ENCODE results near the gene DAB2IP.
"Not testable (repeated sequence)": the region's sequence is repeated elsewhere in the genome, so short reads cannot be mapped to it uniquely, and the experiment has no call there.

Gene DAB2IP

DNA sequence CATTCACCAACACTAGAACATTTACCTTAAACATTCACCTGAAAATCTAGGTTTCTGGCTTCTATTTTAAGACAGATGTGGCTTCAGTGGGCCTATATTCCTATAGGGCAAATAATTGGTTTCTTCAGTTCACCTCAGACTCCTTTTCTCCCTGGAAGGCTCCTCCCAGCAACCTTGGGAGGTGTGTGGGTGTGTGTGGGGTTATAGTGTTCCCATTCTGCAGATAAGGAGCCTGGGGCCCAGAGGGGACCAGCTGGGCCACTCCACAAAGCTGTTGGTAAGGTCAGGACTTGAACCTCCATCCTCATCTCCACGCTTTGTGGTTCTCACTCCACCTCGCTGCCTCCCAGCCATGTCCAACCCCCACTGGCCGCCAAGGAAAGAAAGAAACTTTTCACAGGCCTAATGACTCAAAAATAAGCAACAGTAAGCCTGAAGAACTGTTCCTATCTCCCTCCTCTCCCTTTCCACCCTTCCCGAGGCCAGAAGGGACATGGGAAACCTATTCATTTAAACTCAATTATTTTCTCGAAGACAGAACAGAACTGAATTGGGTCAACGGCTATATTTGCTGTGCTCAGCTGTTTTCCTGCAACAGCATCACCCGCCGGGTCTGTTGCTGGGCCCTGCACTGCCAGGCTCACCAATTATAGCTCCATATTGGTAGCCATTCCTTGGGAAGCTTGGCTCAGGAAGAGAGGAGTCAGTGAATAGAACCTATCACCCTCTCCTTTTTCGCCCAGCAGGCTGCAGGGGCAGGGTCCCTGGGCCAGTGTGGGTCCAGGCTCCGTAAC is 78.5 kb downstream of the DAB2IP start:
- ATAC-seq: no peak
- no peak for DNase-seq

DNA sequence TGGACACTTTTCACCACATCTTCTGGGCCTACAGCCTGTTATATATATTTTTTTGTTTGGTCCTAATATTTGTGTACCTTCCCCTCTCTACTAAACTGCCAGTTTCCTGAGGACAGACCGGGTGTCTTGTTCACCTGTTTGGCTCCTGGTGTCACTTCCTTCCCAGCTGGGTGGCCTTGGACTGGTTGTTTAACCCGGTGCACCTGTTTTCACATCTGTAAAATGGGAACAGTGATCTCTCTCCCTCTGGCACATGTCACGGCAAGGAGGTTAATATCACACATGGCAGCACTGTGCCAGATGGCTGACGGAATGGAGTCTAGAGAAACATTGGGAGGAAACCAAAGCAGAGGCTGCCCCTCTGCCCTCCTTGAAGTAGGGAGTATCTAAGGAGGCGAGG is 79.7 kb downstream of the DAB2IP start:
- DNase-seq: no peak
- no peak for ATAC-seq

GRCh38 chr9:121731919-121732318 is 80.5 kb downstream of the DAB2IP start:
- ATAC-seq: no peak
- no peak for DNase-seq

- no peak for ATAC-seq
- DNase-seq: no peak
Measured at GRCh38 chr9:121732389-121732788, 81.0 kb downstream of the DAB2IP start.

DNA sequence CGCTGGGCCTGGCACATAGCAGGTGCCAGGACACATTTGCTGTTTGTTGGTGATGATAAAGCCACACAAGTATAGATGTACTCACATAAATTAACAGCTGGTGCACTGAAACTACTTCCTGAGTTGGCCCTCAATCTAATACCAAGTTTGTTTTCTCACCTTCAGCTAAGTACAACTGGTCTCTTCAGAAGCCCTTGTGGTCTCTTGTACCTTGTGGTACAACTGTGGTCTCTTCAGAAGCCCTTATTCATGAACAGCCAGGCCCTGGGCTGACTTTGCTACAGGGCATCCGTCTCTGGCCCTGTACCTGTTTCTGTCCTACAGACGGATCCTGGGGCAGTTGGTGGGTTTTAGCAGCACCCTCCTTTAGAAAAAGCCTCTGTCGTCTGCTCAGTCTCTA is 81.5 kb downstream of the DAB2IP start:
- no peak for ATAC-seq

DNA sequence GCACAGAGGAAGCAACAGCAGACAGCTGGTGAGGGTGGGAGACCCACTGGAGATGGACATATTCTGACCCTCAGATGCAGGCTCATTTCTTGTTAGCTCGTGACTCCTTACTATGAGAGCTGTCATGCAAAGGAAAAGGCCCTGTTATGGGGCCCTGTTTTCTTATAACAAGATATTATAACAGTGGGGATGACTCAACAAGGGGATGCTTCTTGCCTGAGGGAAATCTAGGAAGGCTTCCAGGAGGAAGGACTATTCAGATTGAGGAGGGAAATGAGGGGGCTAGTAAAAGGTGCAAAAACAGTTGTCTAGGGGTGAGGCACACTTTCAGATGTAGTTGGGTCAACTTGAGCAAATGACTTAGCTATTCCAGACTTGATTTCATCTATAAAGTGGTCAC is 83.0 kb downstream of the DAB2IP start:
- ATAC-seq (no peak), DNase-seq (no peak)

More for the DNA sequence above, 81.5 kb downstream of the DAB2IP start:
- DNase-seq: no peak

DNA sequence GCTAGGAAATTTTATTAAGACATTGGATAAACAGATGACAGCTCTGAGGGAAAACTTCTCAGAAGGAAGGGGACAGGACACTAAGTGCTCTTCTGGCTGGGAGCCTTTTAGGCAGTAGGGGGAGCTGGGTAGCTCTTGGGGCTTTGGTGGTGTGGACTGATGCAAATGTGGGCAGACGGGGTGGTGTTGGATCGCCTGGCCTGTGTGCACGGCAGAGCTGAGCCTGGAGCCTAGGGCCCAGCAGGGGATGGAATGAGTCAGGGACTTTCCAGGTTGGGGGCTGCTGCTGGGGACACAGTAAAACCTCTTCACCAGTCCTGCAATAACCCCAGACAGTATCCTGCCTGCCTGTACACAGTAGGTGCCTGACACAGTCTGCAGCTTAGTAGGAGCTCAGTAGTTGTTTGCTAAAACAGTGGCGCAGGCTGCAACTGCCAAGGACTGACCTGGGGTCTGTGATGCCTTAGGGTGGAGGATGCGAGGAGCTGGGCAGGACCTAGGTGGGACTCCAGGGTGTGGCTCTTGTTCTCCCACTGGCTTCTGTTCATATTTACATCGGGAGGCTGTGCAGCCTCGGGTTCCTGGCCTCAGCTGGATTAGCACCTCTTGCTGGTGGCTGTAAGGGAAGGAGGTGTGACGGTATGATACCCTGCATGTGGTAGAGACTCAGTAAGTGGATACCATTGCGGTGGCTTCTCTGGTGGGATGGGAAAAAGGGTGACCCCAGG is 83.8 kb downstream of the DAB2IP start:
- peak; percentile 11 for DNase-seq

GRCh38 chr9:121735793-121736770 is 84.6 kb downstream of the DAB2IP start:
- no peak for ATAC-seq

More for the DNA sequence above, 83.8 kb downstream of the DAB2IP start:
- ATAC-seq: no peak

DNA sequence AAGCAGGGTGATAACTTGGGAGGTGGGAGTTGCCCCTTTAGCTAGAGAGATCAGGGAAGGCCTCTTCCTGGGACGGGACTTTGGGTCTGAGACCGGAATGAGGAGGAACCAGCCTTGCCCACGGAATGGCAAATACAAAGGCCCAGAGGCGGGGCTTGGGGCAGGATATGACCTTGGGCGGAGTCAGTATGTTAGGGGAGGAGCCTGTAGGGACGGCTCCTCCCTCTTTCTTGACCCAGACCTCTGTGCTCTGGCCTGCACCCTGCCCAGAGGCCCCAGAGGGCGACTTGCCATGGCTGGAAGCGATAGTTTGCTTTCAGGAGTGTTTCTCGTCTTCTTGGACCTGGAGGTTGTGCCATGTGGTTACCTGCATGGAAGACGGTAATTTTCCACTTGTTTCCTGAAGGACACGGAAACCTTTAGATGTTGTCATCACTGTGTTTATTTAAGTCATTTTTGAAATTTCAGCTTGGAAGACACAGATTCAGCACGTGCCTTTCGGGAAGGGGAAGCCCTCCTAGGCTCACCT is 85.6 kb downstream of the DAB2IP start:
- DNase-seq (no peak), ATAC-seq (no peak)

More at GRCh38 chr9:121735793-121736770, 84.6 kb downstream of the DAB2IP start:
- no peak for DNase-seq

DNA sequence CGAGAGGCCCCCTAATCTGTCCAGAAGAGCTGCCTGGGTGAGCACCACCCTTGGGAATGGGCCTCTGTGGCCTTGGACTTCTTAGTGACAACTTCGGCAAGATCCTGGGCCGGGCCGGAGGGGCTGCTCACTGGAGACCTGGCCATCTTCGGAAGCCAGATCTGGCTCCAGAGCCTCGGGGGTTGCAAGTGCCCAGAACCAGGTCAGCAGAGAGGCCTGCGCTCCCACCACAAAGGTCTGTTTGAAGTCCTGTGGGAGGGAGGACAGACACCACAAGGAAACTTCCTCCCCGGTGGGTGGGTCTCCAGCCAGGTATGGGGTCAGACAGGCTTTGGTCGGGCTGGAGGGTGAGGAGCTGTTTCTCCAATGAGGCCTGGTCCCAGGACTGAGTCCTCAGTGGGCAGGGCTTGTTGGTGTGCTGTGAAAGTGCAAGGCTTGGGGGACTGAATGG is 86.1 kb downstream of the DAB2IP start:
- no peak for ATAC-seq
- DNase-seq: no peak

DNA sequence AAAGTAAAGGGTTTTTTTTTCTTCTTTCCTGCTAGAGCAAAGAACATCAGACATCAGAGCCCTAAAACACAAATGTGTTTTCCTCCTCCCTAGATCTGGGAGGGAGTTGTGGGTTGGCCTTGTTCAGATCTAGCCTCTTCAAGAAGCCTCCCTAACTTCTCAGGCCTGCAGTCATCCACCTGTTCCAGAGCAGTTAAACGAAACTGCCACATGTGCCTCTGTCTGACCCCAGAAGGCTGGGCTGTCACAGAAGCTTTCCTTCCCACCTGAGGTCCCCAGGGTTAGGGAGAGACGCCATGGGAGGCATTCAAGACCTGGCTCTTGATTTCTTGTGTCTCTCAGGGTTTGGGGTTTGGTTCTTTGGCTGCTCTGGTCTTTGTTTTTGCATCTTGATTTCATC is 87.0 kb downstream of the DAB2IP start:
- ATAC-seq (no peak), DNase-seq (no peak)

DNA sequence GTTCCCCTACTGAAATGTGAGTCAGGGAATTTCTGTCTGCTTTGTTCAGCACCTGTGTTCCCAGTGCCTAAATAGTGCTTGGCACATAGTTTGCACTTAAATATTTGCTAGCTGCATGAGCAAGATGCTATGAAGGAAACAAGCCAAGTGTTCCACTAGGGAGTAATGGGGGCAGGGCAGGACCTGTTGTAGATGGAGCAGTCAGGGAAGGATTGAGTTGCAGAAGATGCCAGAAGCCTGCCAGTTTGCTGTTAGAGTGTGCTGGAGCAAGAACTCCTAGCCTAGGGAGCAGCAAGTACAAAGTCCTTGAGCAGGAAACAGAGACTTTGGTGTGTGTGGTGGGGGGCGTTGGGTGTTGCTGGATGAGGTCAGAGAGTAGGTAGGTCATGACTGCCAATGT is 87.5 kb downstream of the DAB2IP start:
- DNase-seq (no peak), ATAC-seq (no peak)

GRCh38 chr9:121739971-121740370 is 88.5 kb downstream of the DAB2IP start:
- ATAC-seq (no peak), DNase-seq (no peak)

DNA sequence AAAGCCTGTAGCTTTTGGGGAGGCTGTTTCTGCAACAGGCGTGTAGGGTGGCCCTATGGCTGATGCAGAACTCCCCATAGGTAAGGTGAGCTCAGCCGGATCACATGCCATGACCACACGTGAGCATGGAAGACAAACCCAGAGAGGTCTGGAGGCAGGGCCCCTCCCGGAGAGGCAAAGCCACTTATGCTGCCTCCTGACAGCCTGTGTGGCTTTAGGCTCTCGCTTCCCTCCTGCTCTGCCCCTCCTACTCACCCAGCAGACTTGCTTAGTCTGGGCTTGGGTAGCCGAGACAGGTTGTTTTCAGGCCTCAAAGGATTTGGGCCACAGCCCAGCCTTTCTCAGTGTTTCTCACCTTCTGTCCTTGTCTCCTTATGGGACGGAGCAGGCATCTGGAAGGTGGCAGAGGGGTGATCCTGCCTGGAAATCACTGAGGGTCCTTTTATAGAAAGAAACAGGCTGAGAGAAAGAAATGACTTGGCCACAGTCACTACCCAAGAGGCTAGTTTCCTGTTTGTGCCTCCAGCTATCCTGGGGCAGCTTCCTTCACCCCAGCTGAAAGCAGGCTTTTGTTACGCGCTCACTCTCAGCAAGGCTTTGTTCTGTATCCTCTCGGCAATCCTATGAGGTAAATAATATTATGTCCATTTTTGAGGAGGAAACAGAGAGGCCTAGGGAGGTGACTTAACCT is 89.9 kb downstream of the DAB2IP start:
- DNase-seq: no peak
- no peak for ATAC-seq

DNA sequence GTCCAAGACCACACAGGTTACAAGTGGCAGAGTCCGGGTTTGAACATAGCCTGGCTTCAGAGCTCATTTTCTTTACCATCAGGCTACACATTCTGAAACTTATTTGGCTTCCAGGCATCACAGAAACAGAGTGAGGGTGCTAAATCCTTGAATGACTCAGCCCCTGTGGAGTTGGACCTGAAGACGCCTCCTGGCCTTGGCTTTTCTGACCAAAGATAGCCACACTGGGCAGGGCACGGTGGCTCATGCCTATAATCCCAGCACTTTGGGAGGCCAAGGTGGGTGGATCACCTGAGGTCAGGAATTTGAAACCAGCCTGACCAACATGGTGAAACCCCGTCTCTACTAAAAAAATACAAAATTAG is 90.5 kb downstream of the DAB2IP start:
- not testable (repeated sequence) for ATAC-seq, DNase-seq

DNA sequence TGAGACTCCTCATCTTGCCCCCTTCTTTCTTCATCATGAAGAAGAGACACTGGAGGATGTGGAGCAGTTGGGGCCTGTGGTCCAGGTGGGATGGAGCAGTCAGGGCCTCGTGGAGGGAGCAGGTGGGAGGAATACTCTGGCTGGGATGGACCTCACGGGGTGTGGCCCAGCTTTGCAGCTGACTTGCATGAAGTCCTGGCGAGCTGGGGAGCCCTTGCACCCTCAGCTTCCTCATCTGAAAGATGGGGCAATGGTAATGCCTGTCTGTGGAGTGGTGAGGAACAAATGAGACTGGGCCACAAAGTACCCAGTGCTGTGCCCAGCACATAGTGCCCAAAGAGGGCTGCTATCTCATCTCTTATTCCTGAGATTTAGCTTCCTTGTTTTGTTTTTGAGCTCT is 91.5 kb downstream of the DAB2IP start:
- DNase-seq: no peak
- ATAC-seq: no peak

DNA sequence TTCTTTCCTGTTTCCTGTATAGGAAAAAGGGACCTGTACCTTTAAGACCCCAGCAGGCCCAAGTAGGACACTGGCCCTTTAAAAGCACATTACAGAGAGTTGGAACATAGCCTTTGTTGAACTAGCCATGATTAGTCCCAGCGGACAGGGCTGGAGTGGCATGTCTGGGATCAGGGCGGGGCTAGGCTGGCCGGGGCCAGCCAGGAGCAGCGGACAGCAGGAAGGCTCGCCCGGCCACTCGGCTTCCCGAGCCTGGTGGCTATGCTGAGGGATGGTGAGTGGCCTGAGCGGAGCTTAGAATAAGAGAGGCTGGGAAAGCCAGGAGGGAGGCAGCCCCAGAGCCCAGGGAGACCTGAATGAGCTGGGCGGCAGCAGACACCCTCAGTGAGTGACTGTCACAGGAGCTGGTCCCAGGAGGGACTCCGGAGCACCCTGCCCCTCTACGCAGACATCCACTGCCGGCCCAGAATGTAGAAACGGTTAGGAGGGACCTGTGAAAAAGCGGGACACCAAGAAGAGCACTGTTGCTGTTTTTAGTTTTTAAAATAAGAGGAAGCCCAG is 92.1 kb downstream of the DAB2IP start:
- ATAC-seq (no peak), DNase-seq (no peak)

- no peak for ATAC-seq
- DNase-seq: peak; percentile 26
Measured at GRCh38 chr9:121744002-121744686, 92.7 kb downstream of the DAB2IP start.

DNA sequence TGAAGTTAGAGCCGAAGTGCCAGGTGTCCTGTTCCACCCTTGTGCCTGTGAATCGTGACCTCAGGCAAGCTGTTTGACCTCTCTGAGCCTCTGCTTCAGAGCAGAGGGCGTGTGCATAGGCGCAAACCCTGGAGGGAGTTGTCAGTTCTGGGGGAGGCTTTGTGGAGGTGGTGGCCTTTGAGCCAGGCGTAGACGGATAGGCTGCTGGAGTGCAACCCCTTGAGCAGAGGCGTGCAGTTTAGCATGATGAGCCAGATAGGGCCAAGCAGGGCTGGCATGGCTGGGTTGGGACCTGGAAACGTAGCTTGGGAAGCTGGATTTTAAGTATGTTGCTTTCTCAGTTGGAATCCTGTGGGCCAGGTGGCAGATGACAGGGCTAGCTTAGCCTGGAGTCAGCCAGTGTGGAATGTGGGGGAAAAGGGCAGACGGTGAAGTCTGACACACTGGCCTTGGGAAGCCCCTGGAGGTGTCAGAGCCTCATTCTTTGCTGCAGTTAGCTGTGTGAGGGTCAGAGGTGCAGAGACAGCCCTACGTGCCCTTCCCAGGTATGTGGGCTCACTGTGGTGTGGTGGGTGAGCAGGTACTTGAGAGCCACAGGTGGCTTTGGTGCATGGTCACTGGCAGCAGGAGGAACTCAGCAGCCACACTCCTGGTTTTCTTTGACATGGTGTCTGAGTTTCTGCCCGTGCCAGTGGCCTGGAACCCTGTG is 93.4 kb downstream of the DAB2IP start:
- DNase-seq: no peak
- ATAC-seq: no peak

DNA sequence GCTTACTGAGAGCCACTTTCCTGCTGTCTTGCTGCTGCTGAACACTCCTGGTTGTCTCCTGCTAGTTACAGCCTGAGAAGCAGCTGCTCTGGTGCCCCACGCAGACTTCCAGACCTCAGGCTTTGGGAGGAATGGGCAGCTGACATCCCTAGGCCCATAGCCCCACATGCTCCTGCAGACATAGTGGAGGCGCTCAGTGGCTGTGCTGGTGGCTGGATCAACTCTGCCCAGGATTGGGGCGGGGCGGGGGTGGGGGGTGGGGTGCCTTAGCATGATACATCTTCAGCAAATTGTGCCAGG is 93.9 kb downstream of the DAB2IP start:
- DNase-seq (no peak), ATAC-seq (no peak)

Data from stimulated activated naive CD8-positive, alpha-beta T cell treated with anti-CD3 and anti-CD28 coated beads, Interleukin-15, Interleukin-2, amounts not matched to agents 100 U/mL and 50 U/mL, for 24 hours (primary cell).